T follicular helper cell (primary cell): Measurements from ENCODE around the gene KIAA0753.
"Not testable (repeated sequence)": the region's sequence is repeated elsewhere in the genome, so short reads cannot be mapped to it uniquely, and the experiment has no call there.

Source experiments
- DNase-seq: peaks from one replicate; pipeline ENCODE4 v3.0.0-alpha.2; 2020; ENCODE audit warnings: low read depth

KIAA0753 gene

DNA sequence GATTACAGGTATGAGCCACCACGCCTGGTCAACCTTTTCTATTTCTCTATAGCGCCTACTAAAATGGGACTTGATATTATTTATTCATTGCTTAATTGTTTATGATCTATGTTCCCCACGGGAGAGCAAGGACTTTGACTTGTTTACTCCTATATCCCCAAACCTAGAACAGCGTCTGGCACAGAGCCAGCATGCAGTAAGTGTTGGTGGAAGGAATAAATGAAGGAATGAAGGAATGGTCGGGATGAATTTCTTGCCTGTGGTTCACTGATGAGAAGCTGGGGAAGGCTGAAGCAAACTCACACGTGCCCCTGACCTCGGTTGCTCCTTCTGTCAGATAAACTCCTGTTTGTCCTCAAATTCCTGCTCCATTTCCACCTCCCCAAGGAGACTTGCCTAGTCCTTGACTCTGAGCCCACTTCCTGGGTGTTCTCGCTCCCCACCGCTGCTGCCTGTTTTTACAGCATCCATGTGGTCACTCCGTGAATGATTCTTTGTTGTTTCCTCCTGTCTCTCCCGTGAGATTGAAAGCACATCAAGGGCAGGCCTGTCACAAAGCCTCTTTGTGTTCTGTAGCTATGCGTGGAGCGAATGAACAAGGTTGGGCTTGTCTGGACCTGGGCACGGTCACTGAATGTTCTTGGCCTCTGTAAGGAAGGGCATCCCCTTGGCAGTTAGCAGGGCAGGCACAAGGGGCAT, 28.4 kb upstream of the KIAA0753 start:
- no peak for DNase-seq

DNA sequence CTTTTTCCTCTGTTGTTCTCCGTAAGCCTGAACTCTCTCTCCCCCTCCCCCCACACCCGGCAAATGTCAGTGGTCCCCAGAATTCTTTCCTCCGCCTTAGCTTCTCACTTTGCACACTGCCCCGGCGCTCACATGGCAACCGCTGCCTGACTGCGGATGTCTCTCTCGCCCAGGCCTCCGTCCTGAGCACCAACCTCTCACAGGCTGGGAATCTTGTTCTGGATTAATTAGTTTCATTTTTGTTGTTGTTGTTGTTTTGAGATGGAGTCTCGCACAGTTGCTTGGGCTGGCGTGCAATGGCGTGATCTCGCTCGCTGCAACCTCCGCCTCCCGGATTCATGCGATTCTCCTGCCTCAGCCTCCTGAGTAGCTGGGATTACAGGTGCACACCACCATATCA, 27.7 kb upstream of the KIAA0753 start:
- DNase-seq = no peak

DNA sequence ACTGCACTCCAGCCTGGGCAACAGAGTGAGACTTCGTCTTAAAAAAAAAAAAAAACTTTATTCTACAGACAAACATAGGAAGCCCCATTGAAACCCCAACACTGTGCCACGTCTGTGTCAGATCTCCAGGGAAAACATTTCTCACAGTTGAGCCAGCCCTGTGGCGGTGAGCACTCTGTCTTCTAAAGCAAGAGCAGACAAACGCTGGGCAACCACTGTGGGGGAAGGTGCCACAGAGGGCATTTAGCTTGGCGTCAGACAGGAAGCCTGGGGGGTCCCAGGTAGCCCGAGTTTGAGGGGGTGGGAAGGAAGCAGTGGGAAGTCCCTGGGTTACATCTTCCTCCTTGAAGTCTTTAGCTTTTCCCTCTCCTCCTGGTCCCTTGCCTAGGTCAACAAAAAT, 27.0 kb upstream of the KIAA0753 start:
- no peak for DNase-seq

DNA sequence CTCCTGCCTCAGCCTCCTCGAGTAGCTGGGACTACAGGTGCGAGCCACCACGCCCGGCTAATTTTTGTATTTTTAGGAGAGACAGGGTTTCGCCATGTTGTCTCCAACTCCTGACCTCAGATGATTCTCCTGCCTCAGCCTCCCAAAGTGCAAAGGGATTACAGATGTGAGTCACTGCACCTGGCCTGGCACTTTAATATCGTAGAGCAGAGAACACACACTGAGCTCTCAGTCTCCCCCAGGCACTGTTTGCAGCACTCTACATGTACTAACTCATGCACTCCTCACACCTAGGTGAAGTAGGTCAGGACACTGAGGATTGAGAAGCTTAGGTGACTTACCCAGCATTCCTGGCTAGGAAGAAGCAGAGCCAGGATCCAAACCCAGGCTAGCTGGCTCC, 26.0 kb upstream of the KIAA0753 start:
- DNase-seq = no peak

DNA sequence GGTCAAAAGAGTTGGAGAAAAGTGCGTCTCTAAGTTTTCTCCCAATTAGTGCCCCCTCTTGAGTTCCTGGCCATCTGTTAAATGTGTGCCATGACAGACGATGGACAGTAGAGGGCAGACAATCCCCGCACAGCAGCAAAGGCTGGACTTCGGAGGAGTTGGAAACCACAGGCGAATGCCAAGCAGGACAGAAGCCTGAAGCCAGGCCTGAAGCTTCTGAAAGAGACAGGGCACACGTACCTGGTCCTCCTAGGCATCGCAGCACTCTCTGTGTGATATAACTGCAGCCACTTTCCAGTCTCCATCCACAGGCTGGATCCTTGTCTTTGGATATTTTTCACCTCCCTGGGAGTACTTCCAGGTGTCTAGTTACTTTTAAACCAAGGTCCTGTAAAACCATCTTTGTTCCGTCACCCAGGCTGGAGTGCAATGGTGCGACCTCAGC, 25.6 kb upstream of the KIAA0753 start:
- no peak for DNase-seq

DNA sequence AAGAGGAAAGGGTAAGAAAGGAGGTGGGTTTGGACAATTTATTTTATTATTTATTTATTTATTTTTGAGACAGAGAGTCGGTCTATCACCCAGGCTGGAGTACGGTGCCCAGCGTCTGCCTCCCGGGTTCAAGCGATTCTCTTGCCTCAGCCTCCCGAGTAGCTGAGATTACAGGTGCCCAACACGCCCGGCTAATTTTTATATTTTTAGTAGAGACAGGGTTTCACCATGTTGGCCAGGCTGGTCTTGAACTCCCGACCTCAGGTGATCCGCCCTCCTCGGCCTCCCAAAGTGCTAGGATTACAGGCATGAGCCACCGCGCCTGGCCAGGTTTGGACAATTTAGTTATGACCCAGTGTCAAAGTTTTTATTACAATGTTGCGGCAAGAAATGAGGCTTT, 22.7 kb upstream of the KIAA0753 start:
- DNase-seq = not testable (repeated sequence)

DNA sequence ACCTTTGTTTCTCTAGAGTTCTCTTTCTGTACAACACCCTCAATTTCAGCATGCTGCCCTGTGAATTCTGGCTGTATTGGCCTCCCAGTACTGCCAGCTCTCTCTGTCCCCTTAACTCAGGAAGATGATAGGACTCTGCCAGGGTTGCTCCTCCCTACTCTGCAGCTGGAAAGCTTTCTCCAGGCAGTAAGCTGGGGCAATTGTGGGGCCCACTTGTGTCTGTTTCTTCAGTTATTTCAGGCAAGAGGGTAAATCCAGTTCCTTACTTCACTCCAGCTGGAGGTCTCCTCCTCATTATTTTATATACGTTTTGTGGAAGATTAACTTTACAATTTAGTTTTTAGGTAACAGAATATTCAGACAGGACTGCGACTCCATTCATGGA, 20.9 kb upstream of the KIAA0753 start:
- DNase-seq = no peak

DNA sequence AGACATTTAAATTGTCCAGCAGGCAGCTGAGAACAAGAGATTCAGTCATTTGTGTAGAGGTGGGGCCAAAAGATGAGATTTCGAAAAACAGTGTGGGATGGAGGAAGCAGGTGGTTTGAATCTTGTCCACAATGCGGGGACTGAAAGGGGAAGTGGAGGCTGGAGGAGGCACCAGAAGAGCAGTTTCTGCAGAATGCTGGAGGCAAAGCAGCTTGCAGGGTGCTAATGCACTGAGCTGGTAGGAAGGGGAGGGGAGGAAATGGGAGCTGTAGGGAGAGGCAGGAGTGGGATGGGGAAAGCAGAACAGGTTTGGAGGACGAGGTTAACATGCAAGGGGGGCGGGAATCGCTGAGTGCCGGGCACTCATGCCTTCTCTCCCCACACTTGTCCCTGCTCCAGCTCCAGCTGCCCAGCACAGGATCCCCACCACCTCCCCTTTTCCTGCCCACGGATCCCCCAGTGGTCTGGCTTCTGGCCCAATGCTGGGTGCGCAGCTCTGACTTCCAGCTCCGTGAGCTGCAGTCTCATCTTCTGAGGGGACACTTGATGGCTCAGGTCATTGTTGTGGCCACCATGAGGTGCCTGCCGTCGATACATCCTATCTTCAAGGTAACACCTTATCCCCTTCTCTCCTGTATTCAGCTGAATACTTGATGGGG, 20.4 kb upstream of the KIAA0753 start:
- no peak for DNase-seq

DNA sequence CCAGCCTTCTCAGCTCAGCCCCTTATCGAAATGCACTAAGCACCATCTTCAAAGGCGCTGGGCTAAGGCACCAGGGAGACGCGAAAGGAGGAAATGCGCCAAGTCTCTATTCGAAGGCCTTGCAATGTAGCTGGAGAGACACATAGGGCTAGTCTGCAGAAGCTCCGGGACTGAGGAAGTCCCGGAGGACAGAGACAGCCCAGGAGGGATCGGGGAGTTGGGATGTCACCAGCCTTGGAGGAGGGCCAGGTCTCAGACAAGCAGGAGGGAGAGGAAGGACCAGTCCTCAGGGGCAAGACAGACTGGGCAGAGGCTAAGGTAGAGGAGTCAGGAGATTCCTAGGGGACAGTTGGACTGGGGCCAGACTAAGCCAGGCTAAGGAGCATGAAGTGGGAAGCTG, 19.6 kb upstream of the KIAA0753 start:
- no peak for DNase-seq

DNA sequence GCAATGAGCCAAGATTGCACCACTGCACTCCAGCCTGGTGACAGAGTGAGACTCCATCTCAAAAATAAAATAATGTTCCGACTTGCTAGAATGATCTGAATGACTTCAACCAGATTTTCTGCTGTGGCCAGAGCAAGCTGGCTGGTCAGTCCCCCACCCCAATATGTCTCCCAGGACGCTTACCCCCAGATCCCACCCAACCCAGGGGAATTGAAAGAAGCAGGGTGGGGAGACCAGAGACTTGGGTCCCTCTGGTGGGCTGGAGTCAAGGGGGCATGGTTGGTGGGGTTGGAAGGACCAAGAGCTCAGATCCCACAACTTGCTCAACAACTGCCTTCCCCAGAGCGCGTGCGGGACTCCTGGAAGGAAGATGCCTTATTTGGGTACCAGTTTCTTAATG, 17.9 kb upstream of the KIAA0753 start:
- DNase-seq = not testable (repeated sequence)

DNA sequence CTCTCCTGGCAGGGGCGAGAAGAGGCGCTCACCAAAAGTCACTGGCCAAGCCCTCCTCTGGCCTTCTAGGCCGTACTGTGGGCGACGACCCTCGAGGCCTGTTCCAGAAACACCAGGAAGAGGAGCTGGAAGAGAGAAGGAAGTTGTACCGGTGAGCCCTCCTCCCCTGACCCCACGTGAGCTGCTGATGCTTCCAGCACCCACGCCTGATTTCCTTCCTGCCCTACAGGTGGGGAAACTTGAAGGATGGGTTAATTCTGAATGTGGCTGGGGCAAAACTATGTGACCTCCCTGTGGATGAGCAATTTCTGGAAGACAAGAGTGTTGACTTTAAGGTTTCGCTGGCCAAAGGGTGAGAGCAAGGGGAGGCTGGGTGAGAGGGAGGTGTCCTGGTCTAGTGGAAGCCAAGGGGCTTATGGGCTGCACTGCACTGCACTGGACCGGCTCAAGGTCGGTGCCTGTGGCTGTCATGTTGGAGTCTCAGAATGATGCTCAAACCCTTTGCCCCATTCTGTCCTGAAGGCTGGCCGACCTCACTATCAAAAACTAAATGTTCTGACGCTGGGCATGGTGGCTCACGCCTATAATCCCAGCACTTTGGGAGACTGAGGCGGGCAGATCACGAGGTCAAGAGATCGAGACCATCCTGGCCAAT, 17.2 kb upstream of the KIAA0753 start:
- DNase-seq = no peak

DNA sequence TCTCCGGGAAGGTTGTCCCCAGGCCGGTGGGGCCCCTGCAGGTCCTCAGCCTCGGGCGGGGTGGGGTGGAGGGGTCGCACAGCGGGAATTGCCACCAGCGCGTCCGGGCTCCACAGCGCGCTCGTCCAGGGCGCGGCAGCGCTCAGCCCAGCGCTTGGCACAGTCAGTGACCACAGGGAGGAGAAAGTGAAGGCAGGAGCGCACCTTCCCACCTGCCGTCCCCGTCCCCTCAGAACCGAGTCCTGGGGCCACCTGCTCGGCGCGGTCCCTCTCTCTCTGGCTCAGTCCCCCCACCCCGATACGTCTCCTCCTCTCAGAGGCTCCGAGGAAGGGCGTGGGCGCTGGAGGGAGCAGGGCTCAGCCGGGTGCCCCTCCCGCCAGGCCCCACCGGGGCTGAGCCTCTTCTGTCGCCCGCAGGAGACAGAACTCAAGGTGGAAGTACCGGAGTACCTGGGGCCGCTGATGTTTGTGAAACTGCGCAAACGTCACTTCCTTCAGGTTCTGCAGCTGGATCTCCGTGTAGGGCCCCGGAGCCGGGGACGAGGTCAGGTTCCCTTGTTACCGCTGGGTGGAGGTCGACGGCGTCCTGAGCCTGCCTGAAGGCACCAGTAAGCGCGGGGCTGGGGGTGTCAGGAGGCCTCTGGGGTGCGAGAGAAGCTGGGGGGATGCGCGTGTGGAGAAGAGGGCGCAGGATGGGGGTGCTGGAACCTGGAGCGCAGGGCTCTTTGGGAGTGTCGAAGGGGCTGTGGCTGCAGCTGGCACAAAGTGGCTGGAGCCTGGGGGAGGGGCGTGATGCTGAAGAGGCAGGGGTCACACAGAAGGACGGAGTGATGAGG, 16.5 kb upstream of the KIAA0753 start:
- DNase-seq = peak; percentile 46

DNA sequence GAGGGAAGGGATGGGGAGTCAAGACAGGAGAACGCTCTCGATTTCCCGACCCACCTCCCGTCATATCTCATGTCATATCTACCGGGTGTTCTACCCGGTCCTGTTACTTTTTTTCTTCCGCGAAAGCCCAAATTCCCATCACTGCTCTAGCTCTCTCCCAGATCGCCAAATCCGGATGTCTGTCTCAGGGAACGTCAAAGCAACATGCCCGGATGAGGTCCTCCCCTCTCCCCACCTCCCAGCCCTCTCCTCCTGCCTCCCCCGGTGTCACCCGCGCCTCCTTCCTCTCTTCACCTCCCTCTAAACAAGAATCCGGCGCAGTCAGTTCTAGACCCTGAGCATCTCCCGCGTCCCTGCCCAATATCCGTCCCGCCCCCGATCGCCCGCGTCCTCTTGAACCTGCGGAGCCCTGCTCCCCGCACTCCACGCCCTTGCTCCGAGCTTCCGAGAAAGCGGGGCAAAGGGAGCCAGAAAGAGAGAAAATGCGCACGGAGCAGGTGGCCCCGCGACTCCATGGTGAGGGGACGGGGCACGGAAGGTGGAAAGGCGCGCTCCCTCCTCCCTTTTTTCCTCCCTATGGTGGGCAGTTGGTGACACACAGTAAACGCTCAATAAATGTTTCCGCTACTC, 15.3 kb upstream of the KIAA0753 start:
- not testable (repeated sequence) for DNase-seq

DNA sequence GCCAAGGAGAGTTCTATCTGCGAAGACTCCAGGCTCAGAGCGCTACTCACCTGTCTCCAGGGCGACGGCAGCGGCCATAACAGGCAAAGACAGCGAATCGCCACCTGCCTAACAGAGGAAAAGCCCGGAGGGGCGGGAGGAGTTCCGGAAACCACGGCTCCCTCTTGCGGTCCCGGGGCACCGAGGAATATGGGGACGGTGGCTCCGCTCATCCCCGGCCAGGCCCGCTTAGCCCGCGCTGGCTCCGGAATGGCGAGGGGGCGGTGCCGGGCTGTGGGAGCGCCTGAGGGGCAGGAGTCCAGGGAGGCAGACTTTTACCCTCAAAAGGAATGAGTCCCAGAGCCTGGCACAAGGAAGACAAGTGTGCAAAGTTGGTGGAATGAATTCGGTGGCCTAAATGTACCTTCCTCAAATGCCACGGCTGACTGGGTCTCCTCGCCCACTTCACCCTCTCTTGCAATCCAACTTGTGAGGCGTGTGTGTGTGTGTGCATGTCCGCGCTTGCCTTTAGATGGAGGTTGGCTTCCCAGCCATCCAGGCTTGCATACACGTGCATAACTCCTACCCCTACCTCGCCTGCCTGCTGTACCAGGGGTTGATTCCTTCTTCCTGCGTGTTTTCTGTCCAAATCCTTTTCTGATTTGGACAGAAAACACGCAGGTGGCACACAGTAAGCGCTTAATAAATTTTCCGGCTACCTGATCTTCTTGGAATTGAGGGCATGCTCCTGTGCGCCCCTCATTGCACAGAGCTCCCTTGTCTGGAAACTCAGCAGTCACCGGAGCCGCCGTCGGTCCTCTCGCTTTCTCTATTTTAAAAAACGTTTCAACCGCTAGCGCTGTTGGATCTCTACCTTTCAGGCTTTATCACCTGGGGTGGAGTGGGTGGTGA, 14.6 kb upstream of the KIAA0753 start:
- no peak for DNase-seq

DNA sequence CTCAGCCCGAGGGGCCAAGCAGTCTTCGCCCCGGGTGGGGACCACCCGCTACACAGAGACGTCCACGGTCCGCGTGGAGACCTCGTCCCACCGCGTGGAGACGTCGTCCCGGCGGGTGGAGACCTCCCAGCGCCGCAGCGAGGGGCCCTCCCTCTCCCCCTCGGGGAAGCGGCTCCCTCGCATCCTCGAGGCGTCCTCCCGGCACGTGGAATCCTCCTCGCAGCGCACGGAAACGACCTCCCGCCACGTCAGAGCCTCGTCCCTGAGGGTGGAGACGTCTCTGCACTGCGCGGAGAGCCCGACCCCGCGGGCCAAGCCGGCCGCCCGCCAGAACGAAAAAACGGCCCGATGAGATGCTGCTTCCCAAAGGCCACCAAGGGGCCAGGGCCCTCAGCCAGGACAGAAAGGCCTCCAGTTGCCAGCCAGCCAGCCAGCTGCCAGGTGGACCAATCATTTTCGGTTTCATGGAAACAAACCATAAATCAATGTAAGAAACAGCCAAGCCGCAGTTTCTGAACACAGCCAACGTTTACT, 11.5 kb upstream of the KIAA0753 start:
- no peak for DNase-seq

DNA sequence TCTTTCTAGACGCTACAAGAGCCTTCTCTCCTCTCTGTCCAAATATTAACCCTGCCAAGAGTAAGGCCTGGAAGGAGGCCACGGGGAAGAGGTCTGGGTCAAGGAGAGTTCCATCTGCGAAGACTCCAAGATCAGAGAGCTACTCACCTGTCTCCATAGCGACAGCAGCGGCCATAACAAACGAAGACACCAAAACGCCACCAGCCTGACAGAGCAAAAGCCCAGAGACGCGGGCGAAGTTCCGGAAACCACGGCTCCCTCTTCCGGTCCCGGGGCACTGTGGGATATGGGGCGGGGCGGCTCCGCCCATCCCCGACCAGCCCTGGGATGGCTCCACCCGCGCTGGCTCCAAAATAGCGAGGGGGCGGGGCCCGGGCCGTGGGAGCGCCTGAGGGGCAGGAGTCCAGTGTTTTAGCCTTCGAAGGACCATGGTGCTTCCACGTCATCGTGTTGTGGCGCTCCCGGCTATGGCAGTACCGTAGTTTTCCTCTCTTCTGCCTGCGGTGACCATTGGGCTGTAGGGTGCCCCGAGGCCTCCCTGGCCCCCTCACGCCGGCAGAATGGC, 10.9 kb upstream of the KIAA0753 start, which contains the start of the genes C17orf100 and MED31:
C17orf100 (plus strand) TSS at position 409 of the 565 bp plus-strand sequence; CDS start at position 561, 152 bp downstream.
MED31 (minus strand) TSS at position 252 of the 565 bp plus-strand sequence; CDS start at position 175, 77 bp downstream.
- DNase-seq = peak; percentile 91

DNA sequence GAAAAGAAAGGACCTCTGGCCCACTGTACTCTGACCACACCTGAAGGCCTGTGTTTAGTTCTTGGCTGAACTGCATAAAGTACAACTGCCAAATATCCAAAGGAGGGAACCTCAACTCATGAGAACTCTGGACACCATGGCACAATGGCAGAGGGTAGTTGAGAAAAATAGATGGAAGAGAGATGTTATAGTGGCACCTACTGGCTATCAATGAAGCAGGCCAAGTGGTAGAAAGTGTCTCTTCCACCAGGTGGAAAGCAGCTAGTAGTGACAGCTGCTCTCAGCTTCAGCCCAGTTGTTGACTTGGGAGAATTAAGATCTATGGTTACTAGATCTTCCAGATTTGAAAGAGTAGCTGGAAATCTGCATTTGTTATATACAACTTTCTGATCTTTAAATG, 7.7 kb upstream of the KIAA0753 start:
- no peak for DNase-seq

DNA sequence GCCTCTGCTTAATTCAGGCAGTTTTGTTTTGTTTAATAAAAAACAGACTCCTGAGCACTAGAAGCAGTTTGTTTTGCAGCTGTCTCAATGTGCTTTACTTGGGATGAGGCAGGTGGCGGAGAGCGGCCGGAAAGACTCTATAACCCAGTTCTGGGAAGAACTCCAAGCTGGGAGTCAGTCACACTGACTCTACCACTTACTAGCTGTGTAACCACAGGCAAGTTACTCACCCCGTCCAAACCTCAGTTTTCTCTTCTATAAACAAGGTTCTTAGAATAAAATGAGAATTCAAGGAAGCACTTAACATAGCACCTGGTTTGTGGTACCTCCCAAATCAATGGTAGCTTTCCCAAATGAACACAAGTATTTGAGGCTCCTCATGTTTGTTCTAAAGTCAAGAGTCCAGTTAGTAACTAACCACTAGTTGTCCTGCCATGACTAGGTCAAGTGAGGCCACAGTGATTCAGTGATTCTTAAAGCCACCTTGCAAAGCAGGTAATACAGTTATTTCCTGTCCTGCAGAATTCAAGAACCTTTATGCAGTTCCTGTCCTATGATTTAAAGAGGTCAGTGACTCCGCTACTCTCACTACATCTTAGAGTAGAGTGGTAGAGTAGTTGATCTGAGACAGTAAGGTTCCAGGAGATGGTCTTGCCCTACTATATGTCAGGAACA, 3.1 kb upstream of the KIAA0753 start:
- DNase-seq = no peak

DNA sequence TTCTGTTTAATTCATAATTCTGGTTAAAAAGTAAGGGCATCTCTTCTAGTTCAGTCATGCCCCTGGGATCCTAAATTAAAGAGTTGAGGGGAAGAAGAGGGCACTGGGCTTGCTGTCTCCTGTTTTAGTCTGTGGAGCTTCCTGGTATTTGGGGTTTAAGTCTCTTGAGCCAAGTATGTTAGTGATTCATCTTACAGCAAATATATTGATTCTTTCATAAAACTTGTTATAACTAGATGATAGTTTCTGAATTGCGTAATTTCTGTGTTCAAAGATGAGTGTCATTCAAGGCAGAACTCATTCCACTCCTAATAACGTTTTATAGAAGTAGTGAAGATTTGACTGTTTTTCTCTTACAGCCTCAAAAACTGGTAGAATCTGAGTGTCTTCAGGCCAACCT, 2.1 kb upstream of the KIAA0753 start:
- DNase-seq = no peak
